ENCODE measurements around the gene KIAA1958. TPM values are rescaled to one million over a fixed set of nuclear protein-coding genes. Genes with fewer than 3 reads are reported as not detected.

The KIAA1958 gene
- total and polyA plus RNA-seq, 2 of the 4 experiments (the other 2 are of a cell fraction), result 0.65 to 1.8 TPM

- Histone ChIP-seq H3K79me1 (ENCODE audit: low read depth in 1 of 2, low read length in 2 of 2) (no peaks in the 10 kb centered on the region), H2BK5ac (ENCODE audit: low read depth, low read length, poor library complexity, severe bottlenecking) (no peak overlapping the region), H2BK120ac (ENCODE audit: low read depth, low read length) (no peak overlapping the region), H2AK5ac (ENCODE audit: low read depth, low read length) (no peak overlapping the region), H3K4me1 (ENCODE audit: control insufficient read depth, insufficient read depth, low read length) (peaks cover 2% of the 10 kb centered on the region; the same call in 1 of the 2 replicates), H3K4ac (ENCODE audit: low read depth, low read length) (no peak overlapping the region), H4K8ac (ENCODE audit: low read depth in 2 of 2, low read length in 2 of 2) (no peak overlapping the region), H3K27ac (ENCODE audit: insufficient read depth, low read length) (no peak overlapping the region), H4K91ac (ENCODE audit: insufficient read depth, low read depth, low read length) (no peak overlapping the region), H4K20me1 (ENCODE audit: insufficient read depth, low read length) (no peaks in the 10 kb centered on the region), H4K5ac (ENCODE audit: low read depth, low read length) (no peak overlapping the region), H2BK15ac (ENCODE audit: low read depth, low read length) (no peak overlapping the region), H3K4me2 (ENCODE audit: low read depth, low read length) (no peak overlapping the region), H3K18ac (ENCODE audit: low read depth, low read length) (no peak overlapping the region), H2BK20ac (ENCODE audit: low read depth, low read length) (no peak overlapping the region), H2AFZ (replicated peaks; ENCODE audit: low read length, poor library complexity) (no peak overlapping the region), H3K9me3 (ENCODE audit: control insufficient read depth, insufficient read depth, low read length) (no peaks in the 10 kb centered on the region), H3K4me3 (ENCODE audit: insufficient read depth, low read depth, low read length) (no peak overlapping the region), H3K56ac (ENCODE audit: extremely low read depth, insufficient read depth, low read length) (no peak overlapping the region), H3K14ac (replicated peaks; ENCODE audit: low read depth, low read length) (no peak overlapping the region), H3K9ac (ENCODE audit: low read depth, low read length) (no peak overlapping the region), H2AK9ac (replicated peaks; ENCODE audit: low read depth, low read length, poor library complexity) (no peak overlapping the region), H3K27me3 (ENCODE audit: control insufficient read depth, insufficient read depth, low read length) (no peaks in the 10 kb centered on the region), H3K9me1 (ENCODE audit: insufficient read depth, low read length) (no peaks in the 10 kb centered on the region), H3K23ac (ENCODE audit: low read depth, low read length) (no peak overlapping the region), H3K36me3 (ENCODE audit: control insufficient read depth, insufficient read depth, low read length) (no peaks in the 10 kb centered on the region)
- no TSS peak for BruUV-seq (replicated peaks)
- DNase-seq, result no peak
- intact Hi-C loops (cut with micrococcal nuclease), result no loop called here
- dilution Hi-C loops (cut with HindIII; ENCODE audit: low sequenced_read_pairs, unreplicated experiment), result no loop called here
- ChIA-PET POLR2A (ENCODE audit: unreplicated experiment) (no interaction called here), CTCF (interaction anchor here (0.7 kb wide), 2 partner anchors 17 to 19 kb away, joined by 3 to 4 read pairs; no protein-coding TSS in a partner anchor)
- no CpG with 5 or more reads among the region's 9 CpGs for WGBS, 2 experiments (ENCODE audit: extremely low coverage in 2 of 2, insufficient read length in 1 of 2)
- no peak for ATAC-seq (ENCODE audit: low read depth)
- no peak for TF ChIP-seq ELK1 (IDR thresholded peaks at IDR 0.05; ENCODE audit: borderline replicate concordance, low read depth, low read length)
- TF ChIP-seq CTCF (conservative IDR thresholded peaks at IDR 0.05; ENCODE audit: low read depth, low read length), result no peak
- no peak for TF ChIP-seq SMC3 (IDR thresholded peaks at IDR 0.05; ENCODE audit: low read depth, low read length)
- no peak for TF ChIP-seq NFE2L2 (IDR thresholded peaks at IDR 0.05; ENCODE audit: low read depth, low read length)
- TF ChIP-seq MAFK (IDR thresholded peaks at IDR 0.05; ENCODE audit: low read depth, low read length), result no peak
- no peak for TF ChIP-seq USF2 (IDR thresholded peaks at IDR 0.05; ENCODE audit: low read depth, low read length)
- no peak for TF ChIP-seq RCOR1 (IDR thresholded peaks at IDR 0.05; ENCODE audit: insufficient replicate concordance, low read length)
- TF ChIP-seq BHLHE40 (IDR thresholded peaks at IDR 0.05; ENCODE audit: low read depth, low read length), result no peak
- no peak for TF ChIP-seq RAD21 (IDR thresholded peaks at IDR 0.05; ENCODE audit: low read length)
- TF ChIP-seq RFX5 (IDR thresholded peaks at IDR 0.05; ENCODE audit: low read depth, low read length), result no peak
- in situ Hi-C loops (cut with MboI; ENCODE audit: low sequenced_read_pairs), result no loop called here
Observed at GRCh38 chr9:112571624-112572355, 85.2 kb downstream of the KIAA1958 start.
